NCI-H2227 (cell line): Measurements from ENCODE around the gene CYP4A22.
A peak's percentile ranks its signal among the peaks of the same experiment; 100 is the strongest.
"Not testable (repeated sequence)": the region's sequence is repeated elsewhere in the genome, so short reads cannot be mapped to it uniquely, and the experiment has no call there.

Experiments
- DNase-seq: peaks from one replicate; lab custom pipeline; 2025; ENCODE audit not compliant: unreplicated experiment; lab: John Stamatoyannopoulos, UW

CYP4A22 gene

DNA sequence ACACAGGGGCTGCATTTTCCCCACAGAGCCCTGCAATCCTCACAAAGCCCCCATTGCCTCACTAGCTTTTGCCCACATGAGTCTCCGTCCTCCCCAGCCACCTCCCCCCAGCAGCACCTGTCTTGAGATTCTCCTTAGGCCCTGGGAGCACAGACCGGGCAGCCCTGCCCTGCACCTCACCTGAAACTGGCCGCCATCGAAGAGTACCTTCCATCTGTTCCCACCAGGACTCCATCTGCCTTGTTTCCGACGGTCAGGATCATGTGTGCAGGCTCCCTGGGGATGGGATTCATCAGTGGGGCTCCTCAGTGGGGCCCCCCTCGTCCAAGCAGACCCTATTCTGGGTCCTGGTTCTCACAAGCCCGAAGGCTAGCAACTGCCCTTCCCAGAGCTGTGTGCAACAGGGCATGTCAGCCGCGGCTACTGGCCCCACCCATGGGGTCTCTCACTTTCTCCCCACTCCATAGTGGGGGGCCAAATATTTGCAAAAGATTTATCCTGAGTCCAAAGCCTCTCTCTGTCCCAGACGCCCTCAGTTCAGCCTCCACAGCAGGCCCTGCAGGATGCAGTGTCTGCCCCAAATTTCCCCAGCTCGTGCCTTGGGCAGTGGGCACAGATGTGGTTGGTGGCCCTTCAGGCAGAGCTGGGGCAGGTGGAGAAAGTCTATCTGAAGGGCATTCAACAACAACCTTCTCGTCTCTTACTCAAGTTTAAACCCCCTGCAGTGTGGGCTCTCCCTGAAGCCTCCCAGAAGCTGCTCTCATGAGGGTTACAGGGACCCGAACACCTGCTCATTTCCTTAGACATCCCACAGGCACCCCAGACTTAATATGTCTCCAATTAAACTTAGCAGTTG is 47.8 kb downstream of the CYP4A22 start:
- DNase-seq = no peak

- no peak for DNase-seq
Observed at GRCh38 chr1:47186267-47187185, 49.3 kb downstream of the CYP4A22 start.

- no peak for DNase-seq
Observed at GRCh38 chr1:47187231-47187925, 50.1 kb downstream of the CYP4A22 start.

GRCh38 chr1:47187926-47188250 is 50.6 kb downstream of the CYP4A22 start:
- no peak for DNase-seq

- DNase-seq = no peak
Observed at GRCh38 chr1:47188791-47189785, 51.8 kb downstream of the CYP4A22 start.

- no peak for DNase-seq
Observed at GRCh38 chr1:47189844-47190508, 52.7 kb downstream of the CYP4A22 start, which contains the start of gene PDZK1IP1. PDZK1IP1 (minus strand) TSS chr1:47190036; CDS start chr1:47189932, 104 bp downstream.

GRCh38 chr1:47190509-47190855 is 53.2 kb downstream of the CYP4A22 start:
- no peak for DNase-seq

DNA sequence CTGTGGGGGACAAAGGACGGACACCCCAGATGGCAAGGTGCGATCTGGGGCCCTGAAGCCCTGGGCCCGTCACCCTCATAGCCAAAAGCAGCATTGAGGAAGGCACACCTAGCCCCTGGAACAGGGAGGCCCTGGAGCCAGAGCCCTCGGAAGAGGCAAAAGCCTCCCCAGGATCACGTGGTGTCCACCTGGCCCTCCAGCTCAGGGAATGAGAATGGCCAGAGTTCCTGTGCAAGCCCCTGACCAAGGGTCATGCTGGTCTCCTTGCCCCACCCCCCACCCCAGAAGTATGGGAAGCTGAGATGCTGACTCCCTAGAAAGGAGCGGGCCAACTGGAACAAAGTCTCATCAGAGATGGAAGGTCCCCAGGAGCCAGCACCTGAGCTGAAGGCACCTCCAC is 53.6 kb downstream of the CYP4A22 start:
- DNase-seq = no peak

GRCh38 chr1:47191940-47192457 is 54.8 kb downstream of the CYP4A22 start:
- no peak for DNase-seq

- peak; percentile 84 for DNase-seq
Observed at GRCh38 chr1:47192458-47193384, 55.5 kb downstream of the CYP4A22 start.

DNA sequence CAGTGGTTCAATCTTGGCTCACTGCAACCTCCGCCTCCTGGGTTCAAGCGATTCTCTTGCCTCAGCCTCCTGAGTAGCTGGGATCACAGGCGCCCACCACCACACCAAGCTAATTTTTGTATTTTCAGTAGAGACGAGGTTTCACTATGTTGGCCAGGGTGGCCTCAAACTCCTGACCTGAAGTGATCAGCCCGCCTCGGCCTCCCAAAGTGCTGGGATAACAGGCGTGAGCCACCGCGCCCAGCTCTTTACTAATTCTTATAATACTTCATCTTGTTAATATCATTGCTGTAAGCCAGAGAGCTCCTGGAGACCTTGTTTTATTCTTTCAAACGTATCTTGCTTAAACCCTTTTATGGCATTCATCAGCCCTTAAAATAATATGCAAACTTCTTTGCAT is 56.3 kb downstream of the CYP4A22 start:
- DNase-seq = not testable (repeated sequence)

DNA sequence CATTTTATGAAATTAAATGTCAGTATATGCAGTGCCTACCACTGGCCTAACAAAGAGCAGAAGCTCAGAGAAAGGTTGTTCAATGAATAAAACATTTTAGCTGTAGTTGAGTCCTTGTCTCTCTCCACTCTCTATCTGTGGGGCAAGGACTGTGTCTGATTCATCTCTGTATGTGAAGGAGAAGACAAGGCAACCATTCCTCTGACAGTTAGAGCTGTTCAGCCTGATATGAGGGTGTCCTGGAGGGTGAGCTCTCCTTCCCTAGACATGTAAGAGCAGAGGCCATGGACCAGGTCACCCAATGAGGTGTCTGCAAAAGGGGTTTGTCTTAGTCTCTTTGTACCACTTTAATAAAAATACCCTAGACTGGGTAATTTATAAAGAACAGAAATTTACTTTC is 57.1 kb downstream of the CYP4A22 start:
- DNase-seq = no peak

- DNase-seq = not testable (repeated sequence)
Observed at GRCh38 chr1:47195981-47196380, 58.7 kb downstream of the CYP4A22 start.

- no peak for DNase-seq
Observed at GRCh38 chr1:47196622-47197021, 59.4 kb downstream of the CYP4A22 start.

- no peak for DNase-seq
Observed at GRCh38 chr1:47198214-47198613, 61.0 kb downstream of the CYP4A22 start.
